Subcutaneous adipose tissue (tissue), 4 donors: Measurements from ENCODE around the gene CASS4. TPM values are rescaled to one million over a fixed set of nuclear protein-coding genes. Genes with fewer than 3 reads are reported as not detected.

Experiments used
- total RNA-seq, 4 donors: library from RNA; depleted of rRNA; stranded (reverse); fragments of >200 nt; gene quantifications; one replicate each; pipeline ENCODE4 v1.1.0, GENCODE V29; 2016
- TF ChIP-seq, protein P1 (sequence below): fragments of 450-650 bp; IDR thresholded peaks from one replicate; pipeline ENCODE4 v1.5.1; 2016; ENCODE audit warnings: low read depth, mild to moderate bottlenecking, control low read depth, antibody characterized with exemption, moderate library complexity

The CASS4 gene
- total RNA-seq, 4 donors from 2014 or later = 0.94 to 16.5 (median 3.7) TPM

- TF ChIP-seq, protein P1, sequence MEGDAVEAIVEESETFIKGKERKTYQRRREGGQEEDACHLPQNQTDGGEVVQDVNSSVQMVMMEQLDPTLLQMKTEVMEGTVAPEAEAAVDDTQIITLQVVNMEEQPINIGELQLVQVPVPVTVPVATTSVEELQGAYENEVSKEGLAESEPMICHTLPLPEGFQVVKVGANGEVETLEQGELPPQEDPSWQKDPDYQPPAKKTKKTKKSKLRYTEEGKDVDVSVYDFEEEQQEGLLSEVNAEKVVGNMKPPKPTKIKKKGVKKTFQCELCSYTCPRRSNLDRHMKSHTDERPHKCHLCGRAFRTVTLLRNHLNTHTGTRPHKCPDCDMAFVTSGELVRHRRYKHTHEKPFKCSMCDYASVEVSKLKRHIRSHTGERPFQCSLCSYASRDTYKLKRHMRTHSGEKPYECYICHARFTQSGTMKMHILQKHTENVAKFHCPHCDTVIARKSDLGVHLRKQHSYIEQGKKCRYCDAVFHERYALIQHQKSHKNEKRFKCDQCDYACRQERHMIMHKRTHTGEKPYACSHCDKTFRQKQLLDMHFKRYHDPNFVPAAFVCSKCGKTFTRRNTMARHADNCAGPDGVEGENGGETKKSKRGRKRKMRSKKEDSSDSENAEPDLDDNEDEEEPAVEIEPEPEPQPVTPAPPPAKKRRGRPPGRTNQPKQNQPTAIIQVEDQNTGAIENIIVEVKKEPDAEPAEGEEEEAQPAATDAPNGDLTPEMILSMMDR = no peak
Measured at GRCh38 chr20:56430461-56430860, 18.4 kb downstream of the CASS4 start.

DNA sequence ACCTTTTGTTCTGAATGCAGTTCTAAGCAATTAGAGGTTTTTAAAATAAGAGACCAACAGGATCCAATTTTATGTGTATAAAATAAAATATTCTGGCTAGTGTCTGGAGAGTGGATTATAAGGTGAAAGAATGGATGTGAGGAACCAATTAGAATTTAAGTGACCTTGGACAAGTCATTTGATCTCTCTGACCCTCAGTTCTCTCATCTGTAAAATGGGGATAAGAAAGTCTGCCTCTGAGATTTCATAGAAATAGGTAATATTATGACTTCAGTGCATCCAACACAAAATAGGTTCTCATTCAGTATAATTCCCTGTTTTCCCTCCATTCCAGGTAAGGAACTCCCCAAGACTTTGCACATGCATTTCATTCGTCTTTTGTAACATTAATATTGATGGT, 18.9 kb downstream of the CASS4 start:
- TF ChIP-seq, protein P1 = no peak

DNA sequence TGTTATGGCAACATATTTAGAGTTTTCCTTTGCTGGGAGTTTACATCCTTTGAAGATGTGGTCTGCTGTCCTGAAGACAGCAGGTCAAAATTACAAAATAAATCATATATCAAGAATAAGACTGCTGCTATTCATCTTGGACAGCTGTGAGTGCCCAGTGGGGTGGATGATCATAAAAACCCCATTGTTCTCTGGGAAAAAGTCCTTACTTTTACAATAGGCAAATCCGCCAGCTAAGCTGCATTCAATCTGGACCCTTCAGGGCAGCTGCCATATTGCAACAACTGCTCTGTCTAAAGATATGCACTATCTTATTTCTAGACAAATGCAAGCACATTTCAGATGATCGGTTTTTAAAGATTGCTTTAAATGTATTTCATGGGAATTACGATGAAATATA, 19.4 kb downstream of the CASS4 start:
- TF ChIP-seq, protein P1 = no peak

GRCh38 chr20:56433221-56433879, 21.3 kb downstream of the CASS4 start:
- TF ChIP-seq, protein P1 = no peak

- TF ChIP-seq, protein P1 = no peak
Measured at GRCh38 chr20:56433880-56434255, 21.8 kb downstream of the CASS4 start.

DNA sequence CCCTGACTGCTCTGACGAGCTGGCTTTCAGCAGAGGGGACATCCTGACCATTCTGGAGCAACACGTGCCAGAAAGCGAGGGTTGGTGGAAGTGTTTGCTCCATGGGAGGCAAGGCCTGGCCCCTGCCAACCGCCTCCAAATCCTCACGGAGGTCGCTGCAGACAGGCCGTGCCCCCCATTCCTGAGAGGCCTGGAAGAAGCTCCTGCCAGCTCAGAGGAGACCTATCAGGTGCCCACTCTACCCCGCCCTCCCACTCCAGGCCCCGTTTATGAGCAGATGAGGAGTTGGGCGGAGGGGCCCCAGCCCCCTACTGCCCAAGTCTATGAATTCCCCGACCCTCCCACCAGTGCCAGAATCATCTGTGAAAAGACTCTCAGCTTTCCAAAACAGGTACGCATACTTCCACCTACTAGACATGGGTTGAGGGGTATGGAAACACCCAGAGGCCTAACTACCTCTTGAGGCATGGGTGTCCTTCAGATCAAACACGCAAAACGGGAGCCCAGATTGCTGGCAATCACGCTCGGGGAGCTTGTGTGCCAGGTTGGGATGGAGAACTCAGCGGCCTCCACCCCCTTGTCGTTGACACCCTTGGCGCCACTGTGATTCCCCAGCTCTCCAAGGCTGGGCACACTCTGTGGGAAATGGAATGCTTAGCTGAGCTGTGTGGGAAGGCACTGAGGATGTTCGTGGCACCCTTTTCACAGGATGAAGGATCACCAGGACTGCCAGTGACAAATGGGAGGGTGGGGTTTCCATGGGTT, 25.3 kb downstream of the CASS4 start:
- TF ChIP-seq, protein P1 = no peak

DNA sequence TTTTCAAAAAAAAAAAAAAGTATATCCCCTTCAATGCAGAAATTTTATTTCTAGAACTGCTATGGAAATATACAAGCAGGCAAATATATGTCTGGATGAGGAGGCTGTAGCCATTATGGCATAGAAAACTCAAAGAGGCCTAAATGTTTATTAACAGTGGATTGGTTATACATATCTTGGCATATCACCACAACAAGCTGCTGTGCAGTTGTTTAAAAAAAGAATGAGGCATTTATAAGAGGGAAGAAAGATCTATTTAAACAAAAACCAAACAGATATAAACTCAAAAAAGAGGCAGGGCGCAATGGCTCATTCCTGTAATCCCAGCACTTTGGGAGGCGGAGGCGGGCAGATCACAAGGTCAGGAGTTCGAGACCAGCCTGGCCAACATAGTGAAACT, 26.2 kb downstream of the CASS4 start:
- TF ChIP-seq, protein P1 = no peak
